ENCODE results near the gene CFAP206. TPM values are rescaled to one million over a fixed set of nuclear protein-coding genes. Genes with fewer than 3 reads are reported as not detected.
A peak's percentile ranks its signal among the peaks of the same experiment; 100 is the strongest.

Gene CFAP206
- total RNA-seq, 6 experiments from 2014 or later: 0.20 TPM; not detected in 5

DNA sequence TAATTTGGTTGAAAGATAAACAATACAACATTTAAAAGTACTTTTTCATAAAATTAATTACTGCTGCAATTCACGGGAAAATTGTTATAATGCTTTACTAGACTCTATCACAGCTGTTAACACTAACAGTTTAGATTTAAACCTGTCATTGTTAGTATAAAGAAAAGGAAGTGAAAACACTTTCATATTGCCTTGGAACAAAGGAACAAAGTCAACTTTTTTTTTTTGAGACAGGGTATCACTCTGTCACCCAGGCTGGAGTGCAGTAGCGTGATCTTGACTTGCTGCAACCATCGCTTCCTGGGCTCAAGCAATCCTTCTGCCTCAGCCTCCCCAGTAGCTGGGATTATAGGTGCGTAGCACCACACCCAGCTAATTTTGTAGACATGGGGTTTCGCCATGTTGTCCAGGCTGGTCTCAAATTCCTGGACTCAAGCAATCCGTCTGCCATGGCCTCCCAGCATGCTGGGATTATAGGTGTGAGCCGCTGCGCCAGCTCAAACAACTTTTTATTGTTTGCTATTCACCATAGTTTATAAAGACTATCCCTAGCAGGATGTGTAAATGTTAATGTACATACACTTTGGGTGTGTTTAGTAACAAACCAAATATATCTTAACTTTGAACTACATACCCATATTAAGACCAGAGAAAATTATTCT lies 87.1 kb downstream of the CFAP206 start:
- ATAC-seq (no peak), DNase-seq (no peak)
- 91% methylated on average over 8 of the region's 8 CpGs for WGBS (ENCODE audit: insufficient coverage, low coverage, low lambda C conversion rate, missing lambda C conversion rate)
- no peaks in the 10 kb centered on the region for H3K27me3 ChIP-seq
- TF ChIP-seq, protein P1, sequence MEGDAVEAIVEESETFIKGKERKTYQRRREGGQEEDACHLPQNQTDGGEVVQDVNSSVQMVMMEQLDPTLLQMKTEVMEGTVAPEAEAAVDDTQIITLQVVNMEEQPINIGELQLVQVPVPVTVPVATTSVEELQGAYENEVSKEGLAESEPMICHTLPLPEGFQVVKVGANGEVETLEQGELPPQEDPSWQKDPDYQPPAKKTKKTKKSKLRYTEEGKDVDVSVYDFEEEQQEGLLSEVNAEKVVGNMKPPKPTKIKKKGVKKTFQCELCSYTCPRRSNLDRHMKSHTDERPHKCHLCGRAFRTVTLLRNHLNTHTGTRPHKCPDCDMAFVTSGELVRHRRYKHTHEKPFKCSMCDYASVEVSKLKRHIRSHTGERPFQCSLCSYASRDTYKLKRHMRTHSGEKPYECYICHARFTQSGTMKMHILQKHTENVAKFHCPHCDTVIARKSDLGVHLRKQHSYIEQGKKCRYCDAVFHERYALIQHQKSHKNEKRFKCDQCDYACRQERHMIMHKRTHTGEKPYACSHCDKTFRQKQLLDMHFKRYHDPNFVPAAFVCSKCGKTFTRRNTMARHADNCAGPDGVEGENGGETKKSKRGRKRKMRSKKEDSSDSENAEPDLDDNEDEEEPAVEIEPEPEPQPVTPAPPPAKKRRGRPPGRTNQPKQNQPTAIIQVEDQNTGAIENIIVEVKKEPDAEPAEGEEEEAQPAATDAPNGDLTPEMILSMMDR (IDR thresholded peaks at IDR 0.05): no peak
- TF ChIP-seq POLR2A (IDR thresholded peaks at IDR 0.05): no peak
- no peaks in the 10 kb centered on the region for H3K9me3 ChIP-seq
- intact Hi-C loops (cut with DNase I): no loop called here
- H3K4me3 ChIP-seq: no peak overlapping the region
- H3K36me3 ChIP-seq: peaks cover 0 to 5% (median 0%) of the 10 kb centered on the region in 4 donors
- no peaks in the 10 kb centered on the region for H3K4me1 ChIP-seq
- no peak overlapping the region for H3K27ac ChIP-seq

DNA sequence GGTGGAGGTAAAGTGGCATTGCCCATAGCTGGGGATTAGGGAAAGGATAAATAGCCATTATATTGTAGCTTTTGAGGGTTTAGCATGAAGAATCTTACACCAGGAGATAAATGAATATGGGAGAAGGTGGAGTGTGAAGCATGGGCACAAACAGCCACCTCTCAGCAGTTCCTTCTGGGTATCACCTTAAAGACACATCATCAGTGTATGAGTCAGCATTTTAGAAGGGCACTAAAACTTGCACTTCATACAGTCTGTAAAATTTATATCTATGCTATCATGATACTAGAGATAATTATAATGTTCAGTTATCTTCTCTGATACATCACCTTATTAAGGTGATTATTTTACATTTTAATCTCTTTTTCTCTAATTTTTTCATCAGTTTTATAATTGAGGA lies 90.3 kb downstream of the CFAP206 start:
- Histone ChIP-seq H3K36me3 (peaks cover 0 to 13% (median under 1%) of the 10 kb centered on the region in 4 donors), H3K27me3 (no peaks in the 10 kb centered on the region), H3K9me3 (no peaks in the 10 kb centered on the region), H3K27ac (no peak overlapping the region), H3K4me1 (no peaks in the 10 kb centered on the region), H3K4me3 (no peak overlapping the region)
- ATAC-seq (no peak), DNase-seq (no peak)
- intact Hi-C loops (cut with DNase I): no loop called here
- TF ChIP-seq, protein P1 (IDR thresholded peaks at IDR 0.05): no peak
- TF ChIP-seq POLR2A (IDR thresholded peaks at IDR 0.05): no peak

DNA sequence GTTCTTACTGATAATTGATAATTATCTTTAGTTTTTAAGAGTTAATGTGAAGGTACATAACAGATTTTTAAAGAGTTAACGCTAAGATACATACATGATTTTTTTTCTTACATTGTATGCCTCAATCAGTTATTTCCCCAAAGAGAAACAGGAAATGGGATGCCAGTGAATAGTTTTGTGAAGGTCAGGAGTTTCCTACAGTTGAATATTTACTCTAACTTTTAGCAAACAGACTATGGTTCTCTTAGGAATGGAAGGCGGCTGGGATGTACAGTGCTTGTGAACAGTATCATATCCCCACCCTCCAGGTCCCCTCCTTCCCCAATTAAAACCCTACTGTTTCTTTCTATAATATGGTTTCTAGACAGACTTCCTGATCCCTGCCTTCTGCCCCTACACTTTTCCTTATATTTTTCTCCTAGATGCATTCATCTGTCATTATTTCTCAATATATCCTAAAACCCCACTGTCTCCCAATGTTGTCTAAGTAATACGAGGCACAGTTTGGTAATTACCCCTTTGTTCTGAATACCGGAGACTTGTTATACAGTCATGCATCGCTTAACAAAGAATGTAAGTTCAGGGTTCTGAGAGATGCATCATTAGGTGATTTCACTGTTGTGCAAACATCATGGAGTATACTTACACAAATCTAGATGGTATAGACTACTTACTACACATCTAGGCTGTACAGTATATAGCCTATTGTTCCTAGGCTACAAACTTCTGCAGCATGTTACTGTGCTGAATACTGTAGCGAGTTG lies 94.2 kb downstream of the CFAP206 start:
- H3K27me3 ChIP-seq: no peaks in the 10 kb centered on the region
- TF ChIP-seq, protein P1 (IDR thresholded peaks at IDR 0.05): no peak
- intact Hi-C loops (cut with DNase I): no loop called here
- DNase-seq (no peak), ATAC-seq (peak in 1 of 4 donors; percentile 44)
- no peaks in the 10 kb centered on the region for H3K4me1 ChIP-seq
- peaks cover 0 to 25% (median 3%) of the 10 kb centered on the region in 4 donors for H3K36me3 ChIP-seq
- no peaks in the 10 kb centered on the region for H3K9me3 ChIP-seq
- 85% methylated on average over 6 of the region's 6 CpGs for WGBS (ENCODE audit: insufficient coverage, low coverage, low lambda C conversion rate, missing lambda C conversion rate)
- H3K4me3 ChIP-seq: no peak overlapping the region
- H3K27ac ChIP-seq: no peak overlapping the region

DNA sequence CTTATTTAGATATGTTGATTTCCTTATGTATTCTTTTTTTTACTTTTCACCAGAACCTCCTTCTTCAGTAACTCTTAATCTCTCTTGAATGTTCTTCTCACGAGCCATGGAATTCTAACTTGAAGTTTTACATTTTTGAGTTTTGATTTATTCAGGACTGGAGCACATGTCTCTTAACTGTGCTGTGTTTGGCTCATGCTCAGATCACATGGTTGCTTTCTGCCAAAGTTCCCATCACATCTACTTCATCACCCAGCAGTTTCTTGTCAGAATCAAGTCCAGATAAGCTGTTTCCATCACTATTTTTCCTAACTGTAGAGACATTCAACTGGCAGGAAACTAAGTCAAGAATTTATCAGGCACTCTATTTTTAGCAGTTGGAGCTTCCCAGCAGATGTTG lies 96.7 kb downstream of the CFAP206 start:
- ATAC-seq (no peak), DNase-seq (no peak)
- TF ChIP-seq POLR2A (IDR thresholded peaks at IDR 0.05): no peak
- TF ChIP-seq, protein P1 (IDR thresholded peaks at IDR 0.05): no peak
- no peak overlapping the region for H3K27ac ChIP-seq
- 82% methylated on average over 1 of the region's 1 CpG for WGBS (ENCODE audit: insufficient coverage, low coverage, low lambda C conversion rate, missing lambda C conversion rate)
- H3K36me3 ChIP-seq: peaks cover 0 to 36% (median 3%) of the 10 kb centered on the region in 4 donors
- no peaks in the 10 kb centered on the region for H3K9me3 ChIP-seq
- intact Hi-C loops (cut with DNase I): no loop called here
- no peaks in the 10 kb centered on the region for H3K27me3 ChIP-seq
- no peaks in the 10 kb centered on the region for H3K4me1 ChIP-seq
- H3K4me3 ChIP-seq: no peak overlapping the region

Small RNAs within 50 kb of the gene (small RNA-seq; reads per million reads assigned to genes)
- gene AL049697.2: 0 reads per million in 2 experiments
- 0 reads per million in 2 experiments for gene RNU6-444P

Other genes starting within 250 kb of the CFAP206 start
- gene SMIM8, start 85.4 kb upstream of the CFAP206 start, total RNA-seq: 1 to 10 TPM; 2.8 to 5.9 (median 4.3) TPM
- gene GJB7, start 78.7 kb upstream of the CFAP206 start, total RNA-seq: not detected
- gene C6orf163, start 63.2 kb upstream of the CFAP206 start, total RNA-seq: 1 to 10 TPM in 4 of 6 experiments, under 1 TPM in 2; 0.55 to 1.7 (median 1.4) TPM
- 10 to 100 TPM in 4 of 6 experiments, 1 to 10 TPM in 2; 9.3 to 14.1 (median 11.2) TPM for gene SLC35A1, start 65.0 kb downstream of the CFAP206 start, total RNA-seq
- 10 to 100 TPM; 13.5 to 19.3 (median 14.6) TPM for gene RARS2, start 182.0 kb downstream of the CFAP206 start, total RNA-seq
- gene ORC3, start 182.2 kb downstream of the CFAP206 start, total RNA-seq: 10 to 100 TPM in 3 of 6 experiments, 1 to 10 TPM in 3; 7.7 to 12.7 (median 9.8) TPM

All from right lobe of liver (tissue), 6 donors.